ENCODE measurements around the gene KIAA1755. TPM values are rescaled to one million over a fixed set of nuclear protein-coding genes. Genes with fewer than 3 reads are reported as not detected.
A peak's percentile ranks its signal among the peaks of the same experiment; 100 is the strongest.

The KIAA1755 gene
- total and polyA plus RNA-seq, 7 donors: 1.2 to 39.1 (median 11.6) TPM; not detected in 1

GRCh38 chr20:38178065-38178491 is 82.5 kb downstream of the KIAA1755 start:
- H3K27ac ChIP-seq: no peak overlapping the region
- no peaks in the 10 kb centered on the region for H3K27me3 ChIP-seq
- no peaks in the 10 kb centered on the region for H3K9me3 ChIP-seq
- peak; percentile 50 for DNase-seq
- intact Hi-C loops (cut with DNase I): no loop called here
- H3K4me3 ChIP-seq: no peak overlapping the region
- TF ChIP-seq EP300 (IDR thresholded peaks at IDR 0.05) (no peak), POLR2AphosphoS5 (IDR thresholded peaks at IDR 0.05) (no peak), POLR2A (IDR thresholded peaks at IDR 0.05) (no peak)
- TF ChIP-seq, protein P1, sequence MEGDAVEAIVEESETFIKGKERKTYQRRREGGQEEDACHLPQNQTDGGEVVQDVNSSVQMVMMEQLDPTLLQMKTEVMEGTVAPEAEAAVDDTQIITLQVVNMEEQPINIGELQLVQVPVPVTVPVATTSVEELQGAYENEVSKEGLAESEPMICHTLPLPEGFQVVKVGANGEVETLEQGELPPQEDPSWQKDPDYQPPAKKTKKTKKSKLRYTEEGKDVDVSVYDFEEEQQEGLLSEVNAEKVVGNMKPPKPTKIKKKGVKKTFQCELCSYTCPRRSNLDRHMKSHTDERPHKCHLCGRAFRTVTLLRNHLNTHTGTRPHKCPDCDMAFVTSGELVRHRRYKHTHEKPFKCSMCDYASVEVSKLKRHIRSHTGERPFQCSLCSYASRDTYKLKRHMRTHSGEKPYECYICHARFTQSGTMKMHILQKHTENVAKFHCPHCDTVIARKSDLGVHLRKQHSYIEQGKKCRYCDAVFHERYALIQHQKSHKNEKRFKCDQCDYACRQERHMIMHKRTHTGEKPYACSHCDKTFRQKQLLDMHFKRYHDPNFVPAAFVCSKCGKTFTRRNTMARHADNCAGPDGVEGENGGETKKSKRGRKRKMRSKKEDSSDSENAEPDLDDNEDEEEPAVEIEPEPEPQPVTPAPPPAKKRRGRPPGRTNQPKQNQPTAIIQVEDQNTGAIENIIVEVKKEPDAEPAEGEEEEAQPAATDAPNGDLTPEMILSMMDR (IDR thresholded peaks at IDR 0.05): no peak
- WGBS, 2 donors: 53 to 72% methylated on average over 8 of the region's 8 CpGs
- H3K4me1 ChIP-seq: peaks cover 0 to 6% (median 0%) of the 10 kb centered on the region in 4 donors
- no peaks in the 10 kb centered on the region for H3K36me3 ChIP-seq

GRCh38 chr20:38177201-38177600 is 83.3 kb downstream of the KIAA1755 start:
- TF ChIP-seq POLR2A (IDR thresholded peaks at IDR 0.05) (no peak), EP300 (IDR thresholded peaks at IDR 0.05) (no peak), POLR2AphosphoS5 (IDR thresholded peaks at IDR 0.05) (no peak)
- TF ChIP-seq, protein P1 (IDR thresholded peaks at IDR 0.05): no peak
- intact Hi-C loops (cut with DNase I): no loop called here
- DNase-seq: peak; percentile 32
- H3K9me3 ChIP-seq: no peaks in the 10 kb centered on the region
- 82 to 86% methylated on average over 9 of the region's 9 CpGs for WGBS, 2 donors
- no peaks in the 10 kb centered on the region for H3K27me3 ChIP-seq
- H3K4me1 ChIP-seq: peaks cover 0 to 6% (median 0%) of the 10 kb centered on the region in 4 donors
- no peak overlapping the region for H3K4me3 ChIP-seq
- H3K36me3 ChIP-seq: no peaks in the 10 kb centered on the region
- no peak overlapping the region for H3K27ac ChIP-seq

DNA sequence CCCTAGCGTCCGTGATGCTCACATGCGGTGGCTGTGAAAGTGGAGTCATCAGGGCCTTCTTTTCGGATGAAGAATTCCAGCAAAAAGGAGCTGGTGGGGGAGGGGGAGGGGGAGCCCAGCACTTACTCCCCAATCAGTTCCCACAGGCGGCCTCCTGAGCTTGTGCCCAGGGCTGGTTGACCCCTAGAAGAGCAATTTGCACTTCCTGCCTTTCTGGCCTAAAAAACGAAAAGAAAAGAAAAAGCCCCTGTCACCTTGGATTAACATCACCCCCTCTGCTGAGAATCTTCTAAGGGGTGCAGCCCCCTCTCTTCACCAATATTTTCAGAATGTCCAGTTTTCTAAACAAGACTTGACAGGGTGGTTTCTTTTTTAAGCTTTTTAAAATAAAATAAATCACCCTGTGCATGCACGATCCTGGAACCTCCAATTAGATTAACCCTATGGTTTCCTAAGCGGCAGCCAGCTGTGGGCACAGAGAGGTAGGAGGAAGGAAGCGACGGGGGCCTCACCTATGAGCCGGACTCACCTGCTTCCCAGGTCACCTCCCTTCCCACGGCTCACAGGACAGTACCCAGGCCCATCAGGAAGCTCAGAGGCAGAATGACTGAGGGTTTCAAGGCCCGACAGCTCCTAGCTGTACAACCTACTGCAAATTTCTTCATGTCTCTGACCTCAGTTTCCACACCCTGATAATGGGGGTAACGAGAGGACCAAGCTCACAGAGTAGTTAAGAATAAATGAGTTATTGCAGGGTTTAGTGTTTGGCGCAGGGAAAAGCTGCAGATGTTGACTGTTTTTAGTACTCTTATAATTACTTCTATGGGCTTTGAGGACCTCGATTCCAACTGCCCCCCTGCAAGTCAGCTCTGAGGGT is 85.0 kb downstream of the KIAA1755 start:
- Histone ChIP-seq H3K4me3 (no peak overlapping the region), H3K36me3 (no peaks in the 10 kb centered on the region), H3K27ac (no peak overlapping the region), H3K9me3 (no peaks in the 10 kb centered on the region), H3K4me1 (peaks cover 0 to 6% (median 0%) of the 10 kb centered on the region in 4 donors), H3K27me3 (no peaks in the 10 kb centered on the region)
- 65 to 70% methylated on average over 16 of the region's 16 CpGs for WGBS, 2 donors
- TF ChIP-seq POLR2A (IDR thresholded peaks at IDR 0.05) (no peak), EP300 (IDR thresholded peaks at IDR 0.05) (no peak), POLR2AphosphoS5 (IDR thresholded peaks at IDR 0.05) (no peak)
- TF ChIP-seq, protein P1 (IDR thresholded peaks at IDR 0.05): no peak
- intact Hi-C loops (cut with DNase I): no loop called here
- peak; percentile 54 for DNase-seq

- TF ChIP-seq POLR2AphosphoS5 (IDR thresholded peaks at IDR 0.05): no peak
- TF ChIP-seq EP300 (IDR thresholded peaks at IDR 0.05): no peak
- TF ChIP-seq POLR2A (IDR thresholded peaks at IDR 0.05): no peak
- TF ChIP-seq, protein P1 (IDR thresholded peaks at IDR 0.05): no peak
- intact Hi-C loops (cut with DNase I): no loop called here
- WGBS, 2 donors: 28 to 61% methylated on average over 14 of the region's 14 CpGs
- DNase-seq: peak; percentile 67
- Histone ChIP-seq H3K9me3 (no peaks in the 10 kb centered on the region), H3K36me3 (no peaks in the 10 kb centered on the region), H3K4me1 (peaks cover 0 to 6% (median under 1%) of the 10 kb centered on the region in 4 donors), H3K4me3 (no peak overlapping the region), H3K27ac (no peak overlapping the region), H3K27me3 (no peaks in the 10 kb centered on the region)
These were observed 87.0 kb downstream of the KIAA1755 start for GRCh38 chr20:38173237-38174156.
